Mesendoderm (in vitro differentiated cells): ENCODE measurements around the gene DEUP1.
A peak's percentile ranks its signal among the peaks of the same experiment; 100 is the strongest.

Experiments used
- DNase-seq: peaks from one replicate; pipeline ENCODE4 v3.0.0; 2013
- H2AK5ac ChIP-seq: 2 replicates; pipeline ENCODE4 v1.6.1; 2013; ENCODE audit warnings: low read length, inconsistent platforms
- H2BK120ac ChIP-seq: 2 replicates; pipeline ENCODE4 v1.6.1; 2013; ENCODE audit warnings: low read depth, mild to moderate bottlenecking, low read length, moderate library complexity, mixed read lengths
- H2BK15ac ChIP-seq: replicated peaks from 2 replicates; pipeline ENCODE4 v1.6.1; 2013; ENCODE audit warnings: low read depth, mild to moderate bottlenecking, moderate library complexity
- H2BK5ac ChIP-seq: 2 replicates; pipeline ENCODE4 v1.6.1; 2013; ENCODE audit warnings: low read length, inconsistent platforms
- H3K18ac ChIP-seq: 2 replicates; pipeline ENCODE4 v1.6.1; 2013; ENCODE audit warnings: mild to moderate bottlenecking, low read length, mixed read lengths
- H3K23ac ChIP-seq: one replicate; pipeline ENCODE4 v1.6.1; 2013; ENCODE audit warnings: low read length
- H3K27ac ChIP-seq: 2 replicates; pipeline ENCODE4 v1.5.1; 2013; ENCODE audit warnings: low read depth, mild to moderate bottlenecking, inconsistent platforms, low read length, moderate library complexity
- H3K27me3 ChIP-seq: 2 replicates; pipeline ENCODE4 v1.6.1; 2013; ENCODE audit warnings: low read length, control low read depth, mild to moderate bottlenecking, inconsistent platforms; ENCODE audit not compliant: insufficient read depth, poor library complexity
- H3K36me3 ChIP-seq: 2 replicates; pipeline ENCODE4 v1.6.1; 2013; ENCODE audit warnings: low read length, inconsistent platforms; ENCODE audit not compliant: control insufficient read depth, insufficient read depth
- H3K4ac ChIP-seq: one replicate; pipeline ENCODE4 v1.6.1; 2013; ENCODE audit warnings: low read depth, mild to moderate bottlenecking, low read length, moderate library complexity
- H3K4me1 ChIP-seq: 2 replicates; pipeline ENCODE4 v1.6.1; 2013; ENCODE audit warnings: low read depth, low read length, inconsistent platforms; ENCODE audit not compliant: control insufficient read depth
- H3K4me2 ChIP-seq: 2 replicates; pipeline ENCODE4 v1.6.1; 2013; ENCODE audit warnings: low read length
- H3K4me3 ChIP-seq: 2 replicates; pipeline ENCODE4 v1.5.1; 2013; ENCODE audit warnings: mild to moderate bottlenecking, low read length
- H3K56ac ChIP-seq: one replicate; pipeline ENCODE4 v1.6.1; 2013; ENCODE audit warnings: low read length
- H3K79me1 ChIP-seq: 2 replicates; pipeline ENCODE4 v1.6.1; 2013; ENCODE audit warnings: low read length, inconsistent platforms
- H3K79me2 ChIP-seq: 2 replicates; pipeline ENCODE4 v1.6.1; 2013; ENCODE audit warnings: mild to moderate bottlenecking, low read length; ENCODE audit not compliant: control insufficient read depth, insufficient read depth
- H3K9ac ChIP-seq: 2 replicates; pipeline ENCODE4 v1.6.1; 2013; ENCODE audit warnings: low read length, inconsistent platforms
- H4K5ac ChIP-seq: one replicate; pipeline ENCODE4 v1.6.1; 2013; ENCODE audit warnings: low read length
- H4K8ac ChIP-seq: one replicate; pipeline ENCODE4 v1.6.1; 2013; ENCODE audit warnings: low read depth, mild to moderate bottlenecking, control low read depth, low read length, moderate library complexity
- WGBS: extraction: QIAGEN DNeasy Blood & Tissue Kit; methylation state at CpG from one replicate; pipeline ENCODE4 v1.1.7; 2013; ENCODE audit warnings: low lambda C conversion rate, missing lambda C conversion rate; ENCODE audit not compliant: insufficient coverage; ENCODE audit errors: extremely low coverage; 5-methylcytosine and 5-hydroxymethylcytosine counted together

Gene DEUP1

DNA sequence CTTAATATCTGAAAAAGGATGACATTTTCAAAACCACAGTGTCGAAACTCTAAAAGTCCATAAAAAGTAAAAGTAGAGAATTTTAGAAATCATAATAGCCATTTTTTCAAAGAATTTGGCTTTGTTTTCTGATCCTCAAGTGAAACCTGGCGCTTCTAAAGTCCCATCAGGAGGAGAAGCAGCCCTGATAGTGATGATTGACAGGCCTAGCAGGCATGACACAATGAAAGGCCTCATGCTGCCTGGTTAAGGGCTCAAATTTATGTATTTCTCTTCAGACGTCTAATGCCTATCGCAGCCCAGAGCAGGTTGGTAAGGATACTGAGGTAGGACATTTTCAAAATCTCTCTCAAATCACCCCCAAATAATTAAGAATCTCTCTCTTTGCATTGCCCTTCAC is 3.9 kb upstream of the DEUP1 start:
- Histone ChIP-seq H3K4me1 (no peaks in the 10 kb centered on the region), H4K5ac (no peak overlapping the region), H3K23ac (no peak overlapping the region), H3K4ac (no peak overlapping the region), H2BK15ac (no peak overlapping the region), H3K9ac (no peak overlapping the region), H3K4me3 (no peak overlapping the region), H3K27ac (no peak overlapping the region), H3K27me3 (no peaks in the 10 kb centered on the region), H2BK120ac (no peak overlapping the region), H3K56ac (no peak overlapping the region), H2BK5ac (no peak overlapping the region), H3K36me3 (no peaks in the 10 kb centered on the region), H3K18ac (no peak overlapping the region), H2AK5ac (no peak overlapping the region), H3K79me2 (no peaks in the 10 kb centered on the region), H4K8ac (no peak overlapping the region), H3K4me2 (no peak overlapping the region), H3K79me1 (no peaks in the 10 kb centered on the region)
- no CpG with 5 or more reads among the region's 4 CpGs for WGBS
- no peak for DNase-seq

GRCh38 chr11:93329936-93330445 is 551 bp upstream of the DEUP1 start:
- DNase-seq = peak; percentile 53
- Histone ChIP-seq H3K18ac (no peak overlapping the region), H2BK15ac (no peak overlapping the region), H3K4me2 (peak overlapping the region; percentile 70), H3K36me3 (no peaks in the 10 kb centered on the region), H3K9ac (peak overlapping the region; percentile 69), H3K4ac (no peak overlapping the region), H3K27ac (no peak overlapping the region), H3K27me3 (no peaks in the 10 kb centered on the region), H2BK5ac (no peak overlapping the region), H3K4me3 (peak overlapping the region; percentile 29), H3K79me1 (no peaks in the 10 kb centered on the region), H3K4me1 (no peaks in the 10 kb centered on the region), H2AK5ac (no peak overlapping the region), H2BK120ac (no peak overlapping the region), H3K79me2 (no peaks in the 10 kb centered on the region), H4K5ac (no peak overlapping the region), H3K56ac (peak overlapping the region; percentile 77), H4K8ac (no peak overlapping the region), H3K23ac (no peak overlapping the region)
- WGBS = no CpG with 5 or more reads among the region's 16 CpGs

DNA sequence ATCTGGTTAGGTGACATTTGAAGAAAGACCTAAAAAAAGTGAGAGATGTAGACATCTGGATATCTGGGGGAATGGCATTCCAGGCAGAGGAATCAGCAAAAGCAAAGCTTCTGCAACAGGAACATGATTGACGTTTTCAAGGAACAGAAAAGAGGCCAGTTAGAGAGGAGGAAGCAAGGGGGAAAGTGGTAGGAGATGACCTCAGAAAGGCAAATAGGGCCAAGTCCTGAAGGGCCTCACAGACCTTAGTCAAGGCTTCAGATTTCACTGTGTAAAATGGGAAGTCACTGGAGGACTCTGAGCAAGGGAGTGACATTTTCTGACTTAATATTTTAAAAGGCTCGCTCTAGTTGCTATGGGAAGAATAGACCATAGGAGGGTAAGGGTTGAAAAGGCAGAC is 9.7 kb downstream of the DEUP1 start:
- H3K79me1 ChIP-seq = no peaks in the 10 kb centered on the region
- no peak overlapping the region for H3K4ac ChIP-seq
- no peak overlapping the region for H3K18ac ChIP-seq
- no peak overlapping the region for H3K4me2 ChIP-seq
- H2BK120ac ChIP-seq = no peak overlapping the region
- no peak overlapping the region for H2BK15ac ChIP-seq
- no peaks in the 10 kb centered on the region for H3K4me1 ChIP-seq
- WGBS = no CpG with 5 or more reads among the region's 2 CpGs
- no peak overlapping the region for H4K5ac ChIP-seq
- H3K4me3 ChIP-seq = no peak overlapping the region
- no peak for DNase-seq
- H3K79me2 ChIP-seq = no peaks in the 10 kb centered on the region
- H2BK5ac ChIP-seq = no peak overlapping the region
- H3K56ac ChIP-seq = no peak overlapping the region
- no peak overlapping the region for H3K27ac ChIP-seq
- H3K36me3 ChIP-seq = no peaks in the 10 kb centered on the region
- H2AK5ac ChIP-seq = no peak overlapping the region
- H3K23ac ChIP-seq = no peak overlapping the region
- H4K8ac ChIP-seq = no peak overlapping the region
- H3K27me3 ChIP-seq = no peaks in the 10 kb centered on the region
- no peak overlapping the region for H3K9ac ChIP-seq

DNA sequence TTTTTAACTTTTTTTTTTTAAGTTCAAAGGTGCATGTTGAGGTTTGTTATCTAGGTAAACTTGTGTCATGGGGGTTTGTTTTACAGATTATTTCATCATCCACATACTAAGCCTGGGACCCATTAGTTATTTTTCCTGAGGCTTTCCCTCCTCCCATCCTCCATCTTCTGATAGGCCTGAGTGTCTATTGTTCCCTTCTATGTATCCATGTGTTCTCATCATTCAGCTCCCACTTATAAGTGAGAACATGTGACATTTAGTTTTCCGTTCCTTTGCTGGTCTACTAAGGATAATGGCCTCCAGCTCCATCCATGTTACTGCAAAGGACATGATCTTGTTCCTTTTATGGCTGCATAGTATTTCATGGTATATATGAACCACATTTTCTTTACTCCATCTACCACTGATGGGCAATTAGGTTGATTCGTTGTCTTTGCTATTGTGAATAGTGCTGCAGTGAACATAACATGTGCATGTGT is 14.4 kb downstream of the DEUP1 start:
- Histone ChIP-seq H4K8ac (no peak overlapping the region), H4K5ac (no peak overlapping the region), H2BK5ac (no peak overlapping the region), H2BK15ac (no peak overlapping the region), H3K56ac (no peak overlapping the region), H2AK5ac (no peak overlapping the region), H3K79me2 (no peaks in the 10 kb centered on the region), H3K27me3 (no peaks in the 10 kb centered on the region), H3K36me3 (no peaks in the 10 kb centered on the region), H3K4me3 (no peak overlapping the region), H3K23ac (no peak overlapping the region), H3K27ac (no peak overlapping the region), H3K18ac (no peak overlapping the region), H3K4ac (no peak overlapping the region), H3K9ac (no peak overlapping the region), H3K79me1 (no peaks in the 10 kb centered on the region), H3K4me1 (no peaks in the 10 kb centered on the region), H2BK120ac (no peak overlapping the region), H3K4me2 (no peak overlapping the region)
- no peak for DNase-seq
- no CpG with 5 or more reads among the region's 2 CpGs for WGBS

DNA sequence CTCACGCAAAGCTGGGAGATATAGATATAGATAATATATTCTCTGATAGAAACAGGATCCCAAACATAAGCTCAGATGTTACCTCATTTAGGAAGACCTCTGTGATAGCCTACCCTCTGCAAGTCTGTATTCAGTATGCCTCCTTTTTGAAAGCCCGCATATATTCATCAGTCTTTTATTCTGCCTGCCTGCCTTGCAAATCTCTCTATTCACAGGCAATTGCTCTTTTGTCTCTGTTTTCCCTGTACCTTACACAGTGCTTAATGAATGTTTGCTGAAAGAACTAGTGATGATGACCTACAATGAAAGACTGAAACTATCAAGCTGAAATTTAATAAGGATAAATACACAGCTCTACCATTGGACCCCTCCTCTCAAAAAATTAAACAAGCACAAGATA is 18.4 kb downstream of the DEUP1 start:
- no peak overlapping the region for H3K4me3 ChIP-seq
- H4K8ac ChIP-seq = no peak overlapping the region
- no peak overlapping the region for H2BK120ac ChIP-seq
- H3K4ac ChIP-seq = no peak overlapping the region
- no peak overlapping the region for H3K23ac ChIP-seq
- no peaks in the 10 kb centered on the region for H3K79me2 ChIP-seq
- H3K4me2 ChIP-seq = no peak overlapping the region
- no peak overlapping the region for H2BK15ac ChIP-seq
- no peak overlapping the region for H2BK5ac ChIP-seq
- no CpG with 5 or more reads among the region's 2 CpGs for WGBS
- H2AK5ac ChIP-seq = no peak overlapping the region
- no peaks in the 10 kb centered on the region for H3K4me1 ChIP-seq
- no peak overlapping the region for H3K27ac ChIP-seq
- no peak overlapping the region for H3K18ac ChIP-seq
- no peak overlapping the region for H4K5ac ChIP-seq
- no peaks in the 10 kb centered on the region for H3K27me3 ChIP-seq
- no peak for DNase-seq
- no peaks in the 10 kb centered on the region for H3K79me1 ChIP-seq
- H3K36me3 ChIP-seq = no peaks in the 10 kb centered on the region
- H3K9ac ChIP-seq = no peak overlapping the region
- H3K56ac ChIP-seq = no peak overlapping the region

- Histone ChIP-seq H3K79me1 (no peaks in the 10 kb centered on the region), H4K8ac (no peak overlapping the region), H3K4ac (no peak overlapping the region), H4K5ac (no peak overlapping the region), H2BK15ac (no peak overlapping the region), H3K4me3 (no peak overlapping the region), H3K4me2 (no peak overlapping the region), H3K79me2 (no peaks in the 10 kb centered on the region), H2BK5ac (no peak overlapping the region), H3K36me3 (no peaks in the 10 kb centered on the region), H3K27ac (no peak overlapping the region), H3K18ac (no peak overlapping the region), H3K4me1 (no peaks in the 10 kb centered on the region), H3K9ac (no peak overlapping the region), H3K56ac (no peak overlapping the region), H3K23ac (no peak overlapping the region), H2AK5ac (no peak overlapping the region), H3K27me3 (no peaks in the 10 kb centered on the region), H2BK120ac (no peak overlapping the region)
- WGBS = no CpG with 5 or more reads among the region's 6 CpGs
- DNase-seq = no peak
Measured at GRCh38 chr11:93350835-93351234, 20.3 kb downstream of the DEUP1 start.
